ENCODE measurements around the gene AANAT.
A peak's percentile ranks its signal among the peaks of the same experiment; 100 is the strongest.
"Not testable (repeated sequence)": the region's sequence is repeated elsewhere in the genome, so short reads cannot be mapped to it uniquely, and the experiment has no call there.

AANAT gene

GRCh38 chr17:76508472-76509063 lies 41.2 kb downstream of the AANAT start:
- DNase-seq = not testable (repeated sequence)

GRCh38 chr17:76510831-76511244 lies 43.4 kb downstream of the AANAT start:
- DNase-seq = no peak

- DNase-seq = peak in 1 of 2 donors; percentile 27
Measured at GRCh38 chr17:76511668-76512365, 44.4 kb downstream of the AANAT start.

GRCh38 chr17:76512366-76513305 lies 45.2 kb downstream of the AANAT start:
- no peak for DNase-seq

- DNase-seq = no peak
Measured at GRCh38 chr17:76513306-76513692, 45.9 kb downstream of the AANAT start.

GRCh38 chr17:76514355-76514754 lies 47.0 kb downstream of the AANAT start:
- DNase-seq = not testable (repeated sequence)

- DNase-seq = peak; percentile 86 to 91
Measured at GRCh38 chr17:76515274-76515949, 48.0 kb downstream of the AANAT start.

GRCh38 chr17:76517638-76518038 lies 50.2 kb downstream of the AANAT start:
- DNase-seq = no peak

GRCh38 chr17:76519048-76519966 lies 51.9 kb downstream of the AANAT start:
- DNase-seq = no peak

Data from CD4-positive, alpha-beta T cell treated with Interferon alpha-2 for 1 hour (primary cell).